PFSK-1 (cell line): ENCODE data around the gene ARHGAP15.

ENCODE experiments used
- FOXP2 ChIP-seq: optimal IDR thresholded peaks from 2 replicates; pipeline ENCODE3; 2011; ENCODE audit warnings: borderline replicate concordance, control low read depth, inconsistent platforms; ENCODE audit not compliant: insufficient read depth; ENCODE audit errors: extremely low read length, extremely low read depth
- POLR2AphosphoS5 ChIP-seq: IDR thresholded peaks from 2 replicates; pipeline ENCODE4 v1.6.1; 2012; ENCODE audit warnings: low read depth, mild to moderate bottlenecking, control low read depth, low read length, moderate library complexity
- SIN3A ChIP-seq: IDR thresholded peaks from 2 replicates; pipeline ENCODE4 v1.6.1; 2012; ENCODE audit warnings: mild to moderate bottlenecking, low read length, moderate library complexity, borderline replicate concordance; ENCODE audit not compliant: insufficient read depth
- TAF1 ChIP-seq: IDR thresholded peaks from 2 replicates; pipeline ENCODE4 v1.6.1; 2012; ENCODE audit warnings: low read length, control low read depth, borderline replicate concordance; ENCODE audit not compliant: insufficient read depth
- TF ChIP-seq, protein P1 (sequence below), 2 experiments: IDR thresholded peaks; 2 replicates each; pipeline versions ENCODE4 v1.6.1 to v1.8.0; 2011 to 2012; ENCODE audit warnings: low read depth in 2 of 2, low read length in 2 of 2, control low read depth in 1 of 2, inconsistent platforms in 1 of 2, mild to moderate bottlenecking in 1 of 2, moderate library complexity in 1 of 2; ENCODE audit not compliant: insufficient read depth in 1 of 2

The ARHGAP15 gene

DNA sequence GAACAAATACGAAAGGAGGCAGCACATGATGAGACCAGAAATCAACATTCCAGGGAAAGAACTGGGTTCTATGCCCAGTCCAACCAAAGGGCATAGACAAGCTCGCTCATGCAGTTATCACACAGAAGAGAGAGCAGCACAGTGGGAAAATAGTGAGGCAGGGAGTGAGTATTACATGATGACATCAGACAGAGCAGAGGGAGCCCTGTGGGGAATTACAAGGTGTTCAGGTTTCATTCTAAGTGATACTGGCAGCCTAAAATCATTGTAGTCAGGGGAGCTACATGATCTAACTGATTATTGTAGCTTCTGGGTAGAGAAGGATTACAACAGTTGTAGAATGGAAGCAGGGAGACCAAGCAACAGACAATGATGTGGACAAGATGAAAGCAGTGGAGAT is 658.5 kb downstream of the ARHGAP15 start:
- TF ChIP-seq SIN3A, result no peak

DNA sequence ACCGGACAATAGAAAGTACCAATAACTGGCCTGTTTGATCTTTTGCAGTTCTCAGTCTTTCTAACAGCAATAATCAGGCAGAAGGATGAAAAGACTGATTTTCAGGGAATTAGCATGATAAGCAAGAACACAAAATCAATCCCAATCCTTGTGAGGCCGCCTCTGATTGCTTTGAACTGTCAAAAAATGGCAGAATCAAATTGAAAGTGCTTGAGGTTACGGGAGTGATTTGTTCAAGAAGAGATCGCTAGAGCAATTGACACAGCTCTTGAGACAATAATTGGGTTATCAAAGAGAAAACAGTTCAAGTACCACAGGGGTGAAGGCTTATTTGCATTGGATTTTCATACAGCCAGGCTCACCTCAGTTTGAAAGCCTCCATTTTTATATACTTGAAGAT is 663.4 kb downstream of the ARHGAP15 start:
- TF ChIP-seq FOXP2, result no peak
- TF ChIP-seq SIN3A, result no peak
- TF ChIP-seq, protein P1, sequence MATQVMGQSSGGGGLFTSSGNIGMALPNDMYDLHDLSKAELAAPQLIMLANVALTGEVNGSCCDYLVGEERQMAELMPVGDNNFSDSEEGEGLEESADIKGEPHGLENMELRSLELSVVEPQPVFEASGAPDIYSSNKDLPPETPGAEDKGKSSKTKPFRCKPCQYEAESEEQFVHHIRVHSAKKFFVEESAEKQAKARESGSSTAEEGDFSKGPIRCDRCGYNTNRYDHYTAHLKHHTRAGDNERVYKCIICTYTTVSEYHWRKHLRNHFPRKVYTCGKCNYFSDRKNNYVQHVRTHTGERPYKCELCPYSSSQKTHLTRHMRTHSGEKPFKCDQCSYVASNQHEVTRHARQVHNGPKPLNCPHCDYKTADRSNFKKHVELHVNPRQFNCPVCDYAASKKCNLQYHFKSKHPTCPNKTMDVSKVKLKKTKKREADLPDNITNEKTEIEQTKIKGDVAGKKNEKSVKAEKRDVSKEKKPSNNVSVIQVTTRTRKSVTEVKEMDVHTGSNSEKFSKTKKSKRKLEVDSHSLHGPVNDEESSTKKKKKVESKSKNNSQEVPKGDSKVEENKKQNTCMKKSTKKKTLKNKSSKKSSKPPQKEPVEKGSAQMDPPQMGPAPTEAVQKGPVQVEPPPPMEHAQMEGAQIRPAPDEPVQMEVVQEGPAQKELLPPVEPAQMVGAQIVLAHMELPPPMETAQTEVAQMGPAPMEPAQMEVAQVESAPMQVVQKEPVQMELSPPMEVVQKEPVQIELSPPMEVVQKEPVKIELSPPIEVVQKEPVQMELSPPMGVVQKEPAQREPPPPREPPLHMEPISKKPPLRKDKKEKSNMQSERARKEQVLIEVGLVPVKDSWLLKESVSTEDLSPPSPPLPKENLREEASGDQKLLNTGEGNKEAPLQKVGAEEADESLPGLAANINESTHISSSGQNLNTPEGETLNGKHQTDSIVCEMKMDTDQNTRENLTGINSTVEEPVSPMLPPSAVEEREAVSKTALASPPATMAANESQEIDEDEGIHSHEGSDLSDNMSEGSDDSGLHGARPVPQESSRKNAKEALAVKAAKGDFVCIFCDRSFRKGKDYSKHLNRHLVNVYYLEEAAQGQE (IDR thresholded peaks at IDR 0.05; ENCODE audit: insufficient read depth in 1 of 2, low read depth in 2 of 2, low read length in 2 of 2), result no peak
- TF ChIP-seq POLR2AphosphoS5, result no peak
- TF ChIP-seq TAF1, result no peak

DNA sequence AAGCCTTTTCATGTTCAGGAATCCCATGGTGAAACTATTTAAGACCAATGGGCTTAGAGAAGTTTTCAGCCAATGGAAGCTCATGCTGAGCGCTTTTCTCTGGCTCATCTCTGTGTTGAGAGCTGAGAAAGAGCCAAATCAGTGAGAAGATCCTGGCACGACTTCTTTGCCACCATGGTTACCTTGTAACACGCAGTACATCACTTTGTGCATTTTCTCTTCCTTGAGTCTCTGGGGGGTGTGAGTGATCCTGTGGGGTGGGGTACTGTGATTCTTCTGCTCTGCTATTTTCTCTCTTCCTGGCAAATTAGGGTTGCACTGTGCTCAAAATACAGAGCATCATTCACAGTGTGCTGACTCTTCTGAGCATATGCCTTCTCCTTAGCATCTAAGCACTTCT is 664.2 kb downstream of the ARHGAP15 start:
- TF ChIP-seq SIN3A, result no peak
- TF ChIP-seq, protein P1 (IDR thresholded peaks at IDR 0.05; ENCODE audit: insufficient read depth in 1 of 2, low read depth in 2 of 2, low read length in 2 of 2), result no peak
- no peak for TF ChIP-seq TAF1
- no peak for TF ChIP-seq POLR2AphosphoS5
- no peak for TF ChIP-seq FOXP2

DNA sequence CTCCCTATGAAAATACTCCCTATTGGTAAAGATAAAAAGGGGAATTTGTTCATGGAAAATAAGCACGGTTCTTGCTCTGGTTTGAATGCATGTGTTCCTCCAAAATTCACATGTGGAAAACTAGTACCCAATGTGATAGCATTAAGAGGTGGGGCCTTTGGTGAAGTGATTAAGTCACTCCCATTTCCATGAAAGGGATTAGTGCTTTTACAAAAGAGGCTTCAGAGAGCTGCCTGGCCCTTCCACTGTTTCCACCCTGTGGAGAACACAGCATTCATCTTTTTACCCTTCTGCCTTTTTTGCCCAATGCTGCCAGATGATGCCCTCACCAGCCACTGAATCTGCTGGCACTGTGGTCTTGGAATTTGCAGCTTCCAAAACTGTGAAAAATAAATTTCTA is 666.8 kb downstream of the ARHGAP15 start:
- TF ChIP-seq POLR2AphosphoS5 (no peak), SIN3A (no peak), FOXP2 (no peak), TAF1 (no peak)
- TF ChIP-seq, protein P1 (IDR thresholded peaks at IDR 0.05; ENCODE audit: insufficient read depth in 1 of 2, low read depth in 2 of 2, low read length in 2 of 2), result no peak

DNA sequence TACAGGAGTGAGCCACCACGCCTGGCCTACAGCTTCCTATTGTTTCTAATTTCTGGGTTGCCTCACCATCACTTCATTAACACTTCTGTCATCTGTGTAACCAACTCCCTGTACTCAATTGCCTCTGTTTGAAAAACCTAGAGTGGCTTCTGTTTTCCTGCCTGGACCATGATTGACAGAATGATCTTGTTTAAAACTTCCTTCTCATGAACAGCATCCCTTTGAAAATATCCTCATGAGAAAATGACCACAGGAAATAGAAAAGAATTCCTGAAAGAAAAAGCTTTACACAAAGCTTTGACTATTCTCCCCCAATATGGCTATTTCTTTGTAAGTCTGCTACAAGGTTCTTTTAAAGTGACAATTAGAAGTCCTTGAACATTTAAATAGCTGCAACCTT is 672.3 kb downstream of the ARHGAP15 start:
- TF ChIP-seq POLR2AphosphoS5 (no peak), FOXP2 (no peak), SIN3A (no peak), TAF1 (no peak)
- TF ChIP-seq, protein P1 (IDR thresholded peaks at IDR 0.05; ENCODE audit: insufficient read depth in 1 of 2, low read depth in 2 of 2, low read length in 2 of 2), result no peak

DNA sequence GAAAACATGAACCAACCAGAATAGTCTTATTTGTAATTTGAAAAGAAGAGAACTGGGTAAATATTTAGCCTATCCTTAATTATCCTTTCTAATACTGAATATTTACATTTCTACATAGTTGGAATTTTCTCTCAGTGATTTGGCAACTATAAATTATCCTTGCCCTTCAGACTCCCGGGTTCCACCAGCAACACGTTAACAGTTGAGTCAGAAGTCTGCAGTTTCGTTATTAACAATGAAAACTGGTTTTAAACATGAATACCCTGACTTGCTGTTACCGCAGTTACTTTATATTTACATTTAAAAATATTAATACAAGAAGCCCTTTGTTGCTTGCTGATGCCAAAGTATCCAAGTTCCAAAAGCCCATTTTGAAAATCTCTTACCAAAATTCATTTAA is 673.0 kb downstream of the ARHGAP15 start:
- TF ChIP-seq TAF1 (no peak), FOXP2 (no peak), SIN3A (no peak), POLR2AphosphoS5 (no peak)
- TF ChIP-seq, protein P1 (IDR thresholded peaks at IDR 0.05; ENCODE audit: insufficient read depth in 1 of 2, low read depth in 2 of 2, low read length in 2 of 2), result no peak
